Keratinocyte (primary cell): Measurements from ENCODE around the gene GFOD2. TPM values are rescaled to one million over a fixed set of nuclear protein-coding genes. Genes with fewer than 3 reads are reported as not detected.

Experiments
- DNase-seq: peaks from one replicate; pipeline ENCODE4 v3.0.0-alpha.2; 2011; ENCODE audit warnings: low read depth, missing footprints, low spot score
- FAIRE-seq: peaks from 2 replicates; lab custom pipeline; 2011; peaks lifted over from hg19 to GRCh38; lab: Jason Lieb, UNC
- H2AFZ ChIP-seq: 2 replicates; pipeline ENCODE4 v1.6.0; 2012; ENCODE audit warnings: low read length, control low read depth, inconsistent platforms; ENCODE audit not compliant: control insufficient read depth
- H3K27ac ChIP-seq: 2 replicates; pipeline ENCODE4 v1.5.1; 2011; ENCODE audit warnings: low read length; ENCODE audit not compliant: control insufficient read depth, insufficient read depth
- H3K27me3 ChIP-seq: 3 replicates; pipeline ENCODE4 v1.6.0; 2011; ENCODE audit warnings: low read length; ENCODE audit not compliant: control insufficient read depth, insufficient read depth; ENCODE audit errors: extremely low read depth
- H3K36me3 ChIP-seq, 2 experiments: 2 replicates in 1 of 2; 3 replicates in 1 of 2; pipeline ENCODE4 v1.5.1; 2011; ENCODE audit warnings: low read length in 2 of 2, mild to moderate bottlenecking in 1 of 2; ENCODE audit not compliant: control insufficient read depth in 2 of 2, insufficient read depth in 2 of 2; ENCODE audit errors: extremely low read depth in 1 of 2
- H3K4me1 ChIP-seq: 3 replicates; pipeline ENCODE4 v1.5.1; 2011; ENCODE audit warnings: low read length; ENCODE audit not compliant: control insufficient read depth, insufficient read depth; ENCODE audit errors: extremely low read depth
- H3K4me2 ChIP-seq: 3 replicates; pipeline ENCODE4 v1.6.0; 2011; ENCODE audit warnings: low read depth, low read length; ENCODE audit not compliant: control insufficient read depth, insufficient read depth; ENCODE audit errors: extremely low read depth
- H3K4me3 ChIP-seq, 3 experiments: fragments of 200-600 bp in 1 of 3; sonication (generic) in 1 of 3; 2 replicates in 2 of 3; 3 replicates in 1 of 3; pipeline ENCODE4 v1.5.1; 2011 to 2016; ENCODE audit warnings: low read length in 3 of 3, mild to moderate bottlenecking in 3 of 3, control low read depth in 2 of 3, inconsistent platforms in 1 of 3, low read depth in 1 of 3, mixed read lengths in 1 of 3, mixed run types in 1 of 3, moderate library complexity in 1 of 3; ENCODE audit not compliant: control insufficient read depth in 2 of 3, insufficient read depth in 2 of 3; ENCODE audit errors: extremely low read depth in 1 of 3
- H3K79me2 ChIP-seq: 2 replicates; pipeline ENCODE4 v1.6.0; 2012; ENCODE audit warnings: low read length; ENCODE audit not compliant: control insufficient read depth, insufficient read depth
- H3K9ac ChIP-seq: 3 replicates; pipeline ENCODE4 v1.6.0; 2011; ENCODE audit warnings: low read length; ENCODE audit not compliant: control insufficient read depth, insufficient read depth; ENCODE audit errors: extremely low read depth
- H3K9me1 ChIP-seq: 3 replicates; pipeline ENCODE4 v1.6.0; 2011; ENCODE audit warnings: low read length; ENCODE audit not compliant: control insufficient read depth, insufficient read depth; ENCODE audit errors: extremely low read depth
- H3K9me3 ChIP-seq: 2 replicates; pipeline ENCODE4 v1.5.1; 2012; ENCODE audit warnings: low read depth, low read length; ENCODE audit not compliant: control insufficient read depth
- H4K20me1 ChIP-seq: 3 replicates; pipeline ENCODE4 v1.6.0; 2011; ENCODE audit warnings: low read length; ENCODE audit not compliant: control insufficient read depth, insufficient read depth; ENCODE audit errors: extremely low read depth
- EZH2 ChIP-seq: IDR thresholded peaks from one replicate; pipeline ENCODE4 v1.6.1; 2012; ENCODE audit warnings: inconsistent platforms, mild to moderate bottlenecking, low read length, moderate library complexity
- dilution Hi-C: fragments of 300-500 bp; cut with MboI; formaldehyde crosslinking; loops from one replicate; pipeline ENCODE4 v1.7.0; 2020; ENCODE audit warnings: low sequenced_read_pairs; ENCODE audit not compliant: extremely low pct_ligation_motif_present
- polyA plus RNA-seq, 5 experiments: library from polyadenylated mRNA; depleted of rRNA in 3 of 5; stranded (reverse) in 3 of 5; stranded (forward) in 1 of 5; unstranded in 1 of 5; fragments of >200 nt; gene quantifications; 1 replicate in 1 of 5; 2 replicates in 3 of 5; 3 replicates in 1 of 5; pipeline versions ENCODE4 v1.2.1 to v1.2.3, GENCODE V29; 2011 to 2012; ENCODE audit warnings: missing spikeins in 2 of 5, low read depth in 1 of 5, low replicate concordance in 1 of 5
- TF ChIP-seq, protein P1 (sequence below), 3 experiments: IDR thresholded peaks in 1 of 3; conservative IDR thresholded peaks in 1 of 3; optimal IDR thresholded peaks in 1 of 3; 2 replicates in 2 of 3; 3 replicates in 1 of 3; pipeline versions ENCODE3 to v1.5.1; 2011; ENCODE audit warnings: low read length in 3 of 3, mild to moderate bottlenecking in 3 of 3, moderate library complexity in 2 of 3, control low read depth in 1 of 3, inconsistent platforms in 1 of 3; ENCODE audit not compliant: insufficient read depth in 2 of 3; ENCODE audit errors: extremely low read depth in 1 of 3

The GFOD2 gene
- polyA plus RNA-seq, 1 donor (not counting 4 experiments of a cell fraction or from before 2014, with no cell fraction given) = 13.2 TPM

GRCh38 chr16:67761924-67762323 lies 42.8 kb upstream of the GFOD2 start:
- H3K79me2 ChIP-seq = no peaks in the 10 kb centered on the region
- H3K4me3 ChIP-seq = no peak overlapping the region
- no peaks in the 10 kb centered on the region for H3K9me1 ChIP-seq
- H2AFZ ChIP-seq = no peak overlapping the region
- DNase-seq (no peak), FAIRE-seq (no peak)
- dilution Hi-C loops = no loop called here
- no peak overlapping the region for H3K4me2 ChIP-seq
- H3K9ac ChIP-seq = no peak overlapping the region
- no peak overlapping the region for H3K27ac ChIP-seq
- H3K4me1 ChIP-seq = peaks cover 5% of the 10 kb centered on the region
- no peaks in the 10 kb centered on the region for H3K9me3 ChIP-seq
- peaks cover 5 to 7% of the 10 kb centered on the region in 2 experiments for H3K36me3 ChIP-seq
- peaks cover 6% of the 10 kb centered on the region for H4K20me1 ChIP-seq
- no peaks in the 10 kb centered on the region for H3K27me3 ChIP-seq
- TF ChIP-seq, protein P1, sequence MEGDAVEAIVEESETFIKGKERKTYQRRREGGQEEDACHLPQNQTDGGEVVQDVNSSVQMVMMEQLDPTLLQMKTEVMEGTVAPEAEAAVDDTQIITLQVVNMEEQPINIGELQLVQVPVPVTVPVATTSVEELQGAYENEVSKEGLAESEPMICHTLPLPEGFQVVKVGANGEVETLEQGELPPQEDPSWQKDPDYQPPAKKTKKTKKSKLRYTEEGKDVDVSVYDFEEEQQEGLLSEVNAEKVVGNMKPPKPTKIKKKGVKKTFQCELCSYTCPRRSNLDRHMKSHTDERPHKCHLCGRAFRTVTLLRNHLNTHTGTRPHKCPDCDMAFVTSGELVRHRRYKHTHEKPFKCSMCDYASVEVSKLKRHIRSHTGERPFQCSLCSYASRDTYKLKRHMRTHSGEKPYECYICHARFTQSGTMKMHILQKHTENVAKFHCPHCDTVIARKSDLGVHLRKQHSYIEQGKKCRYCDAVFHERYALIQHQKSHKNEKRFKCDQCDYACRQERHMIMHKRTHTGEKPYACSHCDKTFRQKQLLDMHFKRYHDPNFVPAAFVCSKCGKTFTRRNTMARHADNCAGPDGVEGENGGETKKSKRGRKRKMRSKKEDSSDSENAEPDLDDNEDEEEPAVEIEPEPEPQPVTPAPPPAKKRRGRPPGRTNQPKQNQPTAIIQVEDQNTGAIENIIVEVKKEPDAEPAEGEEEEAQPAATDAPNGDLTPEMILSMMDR (optimal IDR thresholded peaks at IDR 0.05 in 1 of 3, IDR thresholded peaks at IDR 0.05 in 1 of 3, conservative IDR thresholded peaks at IDR 0.05 in 1 of 3; ENCODE audit: extremely low read depth in 1 of 3, insufficient read depth in 2 of 3, low read length in 3 of 3) = no peak
- TF ChIP-seq EZH2 = no peak

DNA sequence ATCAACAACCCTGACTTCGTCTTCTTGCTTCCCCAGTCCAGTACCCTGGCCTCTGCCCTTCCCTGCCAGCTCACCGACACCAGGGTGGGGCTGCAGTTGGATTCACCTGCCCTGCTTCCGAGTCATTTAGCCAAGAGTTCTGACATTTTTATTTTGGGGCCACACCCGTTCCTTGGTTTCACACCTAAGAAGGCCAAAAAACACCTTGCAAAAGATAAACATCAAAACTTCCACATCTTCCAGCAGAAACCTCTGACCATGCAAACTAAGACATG lies 41.8 kb upstream of the GFOD2 start:
- FAIRE-seq = no peak
- dilution Hi-C loops = no loop called here
- H3K9me3 ChIP-seq = no peaks in the 10 kb centered on the region
- no peak for TF ChIP-seq EZH2
- TF ChIP-seq, protein P1 (optimal IDR thresholded peaks at IDR 0.05 in 1 of 3, IDR thresholded peaks at IDR 0.05 in 1 of 3, conservative IDR thresholded peaks at IDR 0.05 in 1 of 3; ENCODE audit: extremely low read depth in 1 of 3, insufficient read depth in 2 of 3, low read length in 3 of 3) = no peak
- no peaks in the 10 kb centered on the region for H3K27me3 ChIP-seq
- H2AFZ ChIP-seq = no peak overlapping the region
- no peak for DNase-seq
- H3K4me2 ChIP-seq = no peak overlapping the region
- no peaks in the 10 kb centered on the region for H3K9me1 ChIP-seq
- H4K20me1 ChIP-seq = peaks cover 6% of the 10 kb centered on the region
- H3K4me3 ChIP-seq = no peak overlapping the region
- H3K9ac ChIP-seq = no peak overlapping the region
- no peak overlapping the region for H3K27ac ChIP-seq
- no peaks in the 10 kb centered on the region for H3K79me2 ChIP-seq
- peaks cover 4 to 7% of the 10 kb centered on the region in 2 experiments for H3K36me3 ChIP-seq
- H3K4me1 ChIP-seq = peaks cover 5% of the 10 kb centered on the region
